ENCODE measurements around the gene SERINC4.

SERINC4 gene

DNA sequence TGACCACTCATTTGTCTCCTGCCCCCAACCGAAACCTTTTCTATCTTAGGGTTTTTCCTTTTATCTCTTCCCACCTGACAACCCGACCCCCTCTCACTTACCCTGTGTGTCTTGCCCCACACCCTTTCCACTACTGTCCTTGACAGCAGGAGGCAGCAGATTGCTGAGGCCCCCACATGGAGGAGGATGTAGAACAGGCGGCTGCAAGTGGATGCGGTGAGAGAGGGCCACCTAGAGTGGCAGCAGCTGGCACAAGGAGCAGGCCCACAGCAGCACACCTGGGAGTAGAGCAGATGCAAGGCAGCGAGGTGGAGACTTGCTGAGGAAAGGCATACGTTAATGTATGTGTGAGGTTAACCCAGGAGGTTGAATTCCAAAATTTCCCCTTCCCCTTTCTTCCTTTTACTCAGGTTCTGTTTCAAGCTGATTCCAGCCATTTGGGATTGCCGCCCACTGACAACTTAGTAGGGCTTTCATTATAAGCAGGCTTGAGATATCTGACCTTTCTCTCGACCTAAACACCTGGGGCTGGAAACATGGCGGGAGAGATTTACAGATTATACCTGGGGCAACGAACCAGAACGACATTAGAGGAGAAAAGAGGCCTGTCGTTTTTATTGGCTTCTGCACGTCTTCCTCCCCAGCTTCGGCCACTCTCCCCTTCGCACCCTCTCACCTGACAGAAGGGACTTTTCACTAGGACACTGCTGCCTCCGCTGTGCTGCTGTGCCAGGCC is 643 bp downstream of the SERINC4 start:
- in situ Hi-C loops (cut with MboI; ENCODE audit: low sequenced_read_pairs), result no loop called here

DNA sequence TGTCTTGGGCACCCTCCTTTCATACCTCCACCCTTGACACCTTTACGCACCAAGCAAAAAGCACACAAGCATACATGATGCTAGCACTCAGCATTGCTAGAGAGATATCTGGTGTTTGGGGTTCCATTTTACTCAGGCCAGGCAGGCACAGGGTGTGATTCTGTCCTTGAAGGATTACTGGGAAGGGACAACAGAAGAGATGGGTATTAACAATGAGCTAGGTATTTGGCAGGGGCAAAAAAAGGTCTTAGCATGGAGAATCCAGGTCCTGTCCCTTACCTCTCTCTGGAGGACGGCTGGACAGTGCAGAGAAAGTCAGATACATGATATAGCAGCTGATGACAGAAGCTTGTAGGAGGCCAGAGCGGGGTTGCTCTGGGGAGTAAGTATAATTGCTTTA is 3.5 kb downstream of the SERINC4 start:
- in situ Hi-C loops (cut with MboI; ENCODE audit: low sequenced_read_pairs), result no loop called here

DNA sequence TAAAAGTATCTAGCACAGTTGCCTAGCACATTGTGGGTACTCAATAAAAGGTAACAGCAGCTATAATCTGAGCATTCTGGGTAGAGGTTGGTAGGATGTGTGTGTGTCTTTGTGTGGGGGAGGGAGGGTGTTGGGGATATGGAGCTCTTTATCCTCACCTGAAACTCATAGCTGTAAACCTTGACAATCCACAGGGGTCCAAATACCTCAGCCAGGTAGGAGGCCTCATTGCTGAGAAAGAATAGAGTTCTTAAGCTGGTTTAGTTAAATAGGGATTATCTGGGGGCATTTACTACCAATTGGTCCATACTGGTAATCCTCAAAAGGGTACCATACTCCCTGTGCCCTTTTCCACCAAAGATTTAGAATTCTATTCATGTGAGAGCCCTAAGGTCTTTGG is 4.0 kb downstream of the SERINC4 start:
- in situ Hi-C loops (cut with MboI; ENCODE audit: low sequenced_read_pairs), result no loop called here

DNA sequence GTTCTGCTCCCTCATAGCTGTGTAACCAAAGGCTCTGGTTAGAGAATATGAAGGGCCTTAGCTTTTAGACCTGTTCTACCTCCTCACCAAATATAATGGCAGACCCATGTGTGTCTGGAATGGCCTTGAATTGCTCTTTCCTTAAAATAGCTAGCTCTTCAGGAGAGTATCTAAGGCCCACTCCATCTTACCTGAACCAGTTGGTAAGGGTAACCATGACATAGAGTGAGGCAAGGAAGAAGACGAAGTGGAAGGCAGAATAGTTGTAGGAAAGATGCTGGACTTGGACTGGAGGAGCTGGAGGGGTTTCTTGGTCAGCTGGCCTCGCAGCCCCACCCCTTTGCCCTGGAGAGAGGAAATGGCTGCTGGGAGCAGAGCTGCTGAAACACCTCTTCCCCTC is 4.8 kb downstream of the SERINC4 start:
- in situ Hi-C loops (cut with MboI; ENCODE audit: low sequenced_read_pairs), result no loop called here

DNA sequence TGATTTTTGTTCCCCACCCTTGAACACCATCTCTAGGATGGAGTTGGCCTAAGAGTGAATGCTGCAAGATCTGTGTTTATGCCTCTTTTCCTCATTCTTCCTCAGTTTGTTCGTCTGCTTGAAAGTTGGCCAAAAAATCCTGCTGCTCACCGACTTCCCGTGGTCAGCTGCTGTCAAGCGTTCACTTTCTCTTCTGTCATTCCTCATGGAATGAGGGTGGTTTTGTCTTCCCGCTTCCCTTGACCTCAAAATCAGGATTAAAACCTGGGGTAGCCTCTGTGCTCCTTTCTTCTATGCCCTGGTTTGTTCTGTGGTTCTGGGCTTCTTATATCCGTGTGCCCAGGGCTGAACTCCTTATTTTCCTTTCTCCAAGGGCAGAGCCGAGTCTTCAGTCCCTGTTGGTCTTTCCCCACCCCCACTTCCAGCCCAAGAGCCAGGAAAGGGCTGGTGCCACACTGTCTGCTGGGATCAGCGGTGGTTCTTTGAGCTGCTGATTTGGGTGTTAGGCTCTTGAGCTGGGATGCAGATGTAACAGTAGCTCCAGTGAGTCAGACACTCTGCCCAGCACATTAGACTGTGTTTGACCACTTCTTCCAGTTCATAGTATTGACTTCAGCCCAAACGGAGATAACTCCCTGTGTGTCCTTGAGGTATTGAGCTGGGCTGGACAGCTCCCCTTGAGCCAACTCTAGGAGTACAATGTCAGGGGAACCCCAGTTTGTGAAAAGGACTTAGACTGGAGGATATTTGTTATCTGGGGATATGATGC is 5.6 kb downstream of the SERINC4 start:
- in situ Hi-C loops (cut with MboI; ENCODE audit: low sequenced_read_pairs), result no loop called here

DNA sequence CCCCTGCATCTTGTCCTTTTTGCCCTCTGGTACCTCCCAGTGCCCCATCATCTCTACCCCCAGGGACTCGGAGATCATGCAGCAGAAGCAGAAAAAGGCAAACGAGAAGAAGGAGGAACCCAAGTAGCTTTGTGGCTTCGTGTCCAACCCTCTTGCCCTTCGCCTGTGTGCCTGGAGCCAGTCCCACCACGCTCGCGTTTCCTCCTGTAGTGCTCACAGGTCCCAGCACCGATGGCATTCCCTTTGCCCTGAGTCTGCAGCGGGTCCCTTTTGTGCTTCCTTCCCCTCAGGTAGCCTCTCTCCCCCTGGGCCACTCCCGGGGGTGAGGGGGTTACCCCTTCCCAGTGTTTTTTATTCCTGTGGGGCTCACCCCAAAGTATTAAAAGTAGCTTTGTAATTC is 6.4 kb downstream of the SERINC4 start:
- in situ Hi-C loops (cut with MboI; ENCODE audit: low sequenced_read_pairs), result no loop called here

DNA sequence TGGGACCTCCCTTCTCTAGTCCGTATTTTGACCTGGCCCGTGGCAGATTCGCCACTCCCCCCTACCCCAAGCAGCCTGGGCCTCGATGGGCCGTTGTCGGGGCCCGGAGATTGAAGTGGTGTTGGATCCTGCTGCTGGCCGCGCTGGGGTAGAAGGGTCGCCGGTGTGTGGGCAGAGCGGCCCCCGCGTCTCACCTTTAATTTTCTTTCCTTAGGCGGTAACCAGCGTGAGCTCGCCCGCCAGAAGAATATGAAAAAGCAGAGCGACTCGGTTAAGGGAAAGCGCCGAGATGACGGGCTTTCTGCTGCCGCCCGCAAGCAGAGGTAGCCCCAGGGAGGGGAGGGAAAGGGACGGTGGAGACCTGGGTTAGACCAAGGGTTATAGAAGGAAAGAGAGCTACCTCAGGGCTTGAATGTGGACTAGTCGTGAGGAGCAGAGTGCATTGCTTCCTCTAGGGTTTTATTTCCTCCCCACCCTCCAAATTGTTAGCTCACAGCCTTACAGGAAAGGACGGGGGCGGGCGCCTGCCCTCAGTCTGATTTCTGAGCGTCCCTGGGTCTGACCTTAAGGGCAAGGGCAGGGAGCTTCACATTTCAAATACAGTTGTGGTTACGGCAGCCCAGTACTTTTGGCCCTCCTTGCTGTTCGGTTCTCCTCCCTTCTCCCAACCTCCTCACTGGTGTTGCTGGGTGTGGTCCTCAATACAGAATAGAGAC is 7.1 kb downstream of the SERINC4 start:
- in situ Hi-C loops (cut with MboI; ENCODE audit: low sequenced_read_pairs), result no loop called here

DNA sequence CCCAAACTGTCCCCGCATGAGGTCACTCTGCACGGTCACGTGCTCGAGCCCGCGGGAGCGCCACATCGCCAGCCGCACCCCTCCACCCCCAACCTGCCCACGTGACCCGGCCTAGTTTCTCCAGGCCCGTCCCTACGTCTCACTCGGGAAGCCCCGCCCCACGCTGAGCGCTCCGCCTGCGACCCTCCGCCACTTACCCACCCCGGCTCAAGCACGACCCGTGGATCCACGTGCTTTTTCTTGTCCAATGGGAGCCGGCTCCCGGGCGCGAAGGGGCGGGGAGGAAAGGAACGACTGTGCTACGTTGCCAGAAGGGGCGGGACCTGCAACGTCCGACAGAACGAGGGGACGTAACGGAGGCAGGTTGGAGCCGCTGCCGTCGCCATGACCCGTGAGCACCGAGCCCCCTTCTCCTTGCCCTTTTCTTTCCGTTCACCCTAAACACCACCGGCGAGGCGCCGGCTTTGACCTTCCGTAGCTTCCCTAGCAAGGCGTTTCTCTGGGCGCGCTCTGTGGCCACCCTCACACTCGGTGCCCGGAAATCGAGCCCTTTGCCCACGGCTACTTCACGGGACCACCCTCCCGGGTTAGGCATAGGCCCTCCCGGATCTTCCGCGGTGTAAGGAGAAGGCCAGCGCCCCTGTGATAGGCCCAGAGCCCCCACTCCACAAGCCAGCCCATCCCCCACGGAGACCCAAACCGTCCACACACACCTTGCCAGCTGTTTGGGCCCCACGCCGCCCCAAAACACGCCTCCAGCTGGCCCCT is 7.8 kb downstream of the SERINC4 start, which contains the start of gene SERF2:
TSS of gene SERF2 (plus strand) at position 328 of the 768 bp plus-strand sequence. CDS start at position 385, 57 bp downstream.
- in situ Hi-C loops (cut with MboI; ENCODE audit: low sequenced_read_pairs), result no loop called here

DNA sequence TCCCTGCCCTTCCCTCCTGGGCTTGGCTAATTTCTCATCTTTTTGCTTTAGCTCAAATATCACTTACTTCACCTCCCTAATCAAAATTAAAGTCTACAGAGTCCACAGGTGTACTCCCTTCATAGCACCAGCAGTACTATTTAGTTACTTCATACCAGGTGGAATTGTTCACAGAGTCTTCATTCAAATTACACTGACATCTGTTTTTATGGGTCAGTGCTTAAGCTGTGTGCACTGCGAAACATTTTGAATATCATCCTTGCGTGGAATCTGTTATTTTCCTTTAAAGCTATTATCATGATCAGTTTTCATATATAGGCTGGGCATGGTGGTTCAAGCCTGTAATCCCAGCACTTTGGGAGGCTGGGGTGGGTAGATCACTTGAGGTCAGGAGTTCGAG is 10.6 kb downstream of the SERINC4 start:
- in situ Hi-C loops (cut with MboI; ENCODE audit: low sequenced_read_pairs), result no loop called here

DNA sequence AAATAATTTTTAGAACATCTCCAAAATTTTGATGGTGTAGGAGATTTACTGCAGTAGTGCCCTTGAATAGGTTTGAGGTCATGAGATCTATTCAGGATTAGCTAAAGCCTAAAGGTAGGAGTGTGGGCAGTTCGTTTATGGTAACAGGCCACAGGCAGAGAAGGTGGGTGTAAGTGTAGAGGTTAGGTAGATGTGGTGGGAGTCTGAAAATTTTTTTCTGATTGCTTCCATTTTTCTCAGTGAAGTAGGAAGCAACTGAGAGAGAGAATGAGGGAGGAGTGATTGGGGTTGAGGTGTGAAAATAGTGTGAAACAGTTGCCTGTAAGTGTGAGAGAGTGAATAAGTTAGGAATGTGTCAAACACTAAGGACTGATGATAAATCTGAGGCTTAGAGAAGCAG is 21.0 kb downstream of the SERINC4 start:
- in situ Hi-C loops (cut with MboI; ENCODE audit: low sequenced_read_pairs), result no loop called here

DNA sequence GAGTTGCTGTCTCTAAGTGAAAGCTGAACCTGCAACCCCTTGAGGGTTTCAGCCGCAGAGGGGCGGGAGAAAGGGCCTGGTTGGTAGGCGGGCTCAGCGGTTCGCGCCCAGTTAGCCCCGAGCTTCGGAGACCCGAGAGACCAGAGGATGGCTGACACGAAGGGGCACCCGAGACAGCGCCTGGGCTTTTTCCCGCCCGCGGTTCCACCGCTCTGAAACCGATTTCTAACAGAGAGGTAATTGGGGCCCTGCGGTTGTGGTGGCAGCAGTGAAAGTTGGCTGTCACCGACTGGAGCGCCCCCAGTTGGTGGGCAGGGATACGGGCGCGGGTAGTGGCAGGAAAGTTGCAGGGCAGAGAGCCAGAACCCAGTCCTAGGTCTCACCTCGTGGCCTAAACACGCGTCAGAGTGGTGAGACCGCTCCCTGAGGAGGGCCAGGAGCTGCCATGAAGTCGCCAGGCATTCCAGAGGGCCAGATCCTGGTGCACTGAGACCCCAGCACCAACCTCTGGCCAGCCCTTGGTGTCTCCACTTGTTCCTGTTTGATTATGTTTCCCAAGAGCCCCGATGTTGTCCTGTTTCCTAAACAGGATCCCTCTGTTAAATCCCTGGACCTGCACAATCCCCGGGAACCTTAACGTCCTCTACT is 22.6 kb downstream of the SERINC4 start:
- in situ Hi-C loops (cut with MboI; ENCODE audit: low sequenced_read_pairs), result no loop called here

DNA sequence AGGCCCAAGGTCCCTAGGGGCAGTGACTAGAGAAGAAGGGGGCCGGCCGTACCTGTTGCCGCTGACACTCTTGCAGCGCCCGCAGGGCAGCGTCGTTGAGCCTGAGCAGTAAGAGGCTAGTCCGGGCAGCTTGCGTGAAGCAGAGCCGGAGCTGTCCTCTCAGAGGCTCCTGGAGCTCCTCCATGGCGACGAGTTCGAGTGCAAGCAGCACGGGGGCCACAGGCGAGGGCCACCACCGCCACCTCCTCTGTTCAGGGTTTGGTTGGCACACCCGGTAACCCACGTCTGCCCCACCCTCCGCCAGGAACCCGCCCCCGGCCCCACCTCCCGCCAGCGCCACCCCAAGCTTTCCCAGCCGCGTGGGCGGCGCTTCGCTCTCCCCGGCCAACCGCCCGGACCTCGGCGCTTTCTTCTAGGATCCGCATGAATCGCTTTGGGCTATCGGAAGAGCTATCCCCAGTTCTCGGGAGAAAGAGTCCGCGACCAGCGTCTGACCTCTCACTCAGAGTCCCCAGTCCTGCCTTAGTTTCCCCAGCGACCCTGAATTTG is 23.2 kb downstream of the SERINC4 start, which contains the start of gene ELL3:
TSS of gene ELL3 (minus strand) at position 249 of the 549 bp plus-strand sequence. CDS start at position 184, 65 bp downstream.
- in situ Hi-C loops (cut with MboI; ENCODE audit: low sequenced_read_pairs), result no loop called here

DNA sequence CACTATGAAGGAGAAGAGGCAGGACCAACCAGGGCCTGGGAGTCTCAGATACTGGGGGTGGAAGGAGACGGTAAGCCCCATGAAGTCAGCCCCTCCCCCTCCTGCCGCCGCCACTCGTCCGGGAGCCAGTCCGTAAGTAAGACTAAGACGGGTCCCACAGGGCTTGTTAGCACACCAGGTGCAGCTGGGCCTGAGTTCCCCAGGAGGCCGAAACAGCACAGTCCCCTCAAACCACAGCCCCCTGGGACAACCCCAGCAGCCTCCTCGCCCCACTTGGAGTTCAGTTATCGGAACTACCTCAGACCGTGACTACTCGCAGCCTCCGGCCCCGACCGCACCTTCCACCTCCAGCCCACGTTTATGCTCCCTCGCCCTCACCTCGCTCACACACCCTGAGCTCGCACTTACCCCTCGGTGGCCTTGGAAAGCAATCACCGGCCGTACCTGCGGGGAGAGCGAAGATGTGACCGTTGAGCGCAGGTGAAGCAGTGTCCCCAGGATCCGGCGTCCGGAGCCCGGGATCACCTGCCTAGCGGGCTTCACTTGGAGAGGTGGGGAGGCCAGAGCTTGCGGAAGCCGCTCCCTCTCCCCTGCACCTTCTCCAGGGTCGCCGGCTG is 23.8 kb downstream of the SERINC4 start:
- in situ Hi-C loops (cut with MboI; ENCODE audit: low sequenced_read_pairs), result no loop called here

DNA sequence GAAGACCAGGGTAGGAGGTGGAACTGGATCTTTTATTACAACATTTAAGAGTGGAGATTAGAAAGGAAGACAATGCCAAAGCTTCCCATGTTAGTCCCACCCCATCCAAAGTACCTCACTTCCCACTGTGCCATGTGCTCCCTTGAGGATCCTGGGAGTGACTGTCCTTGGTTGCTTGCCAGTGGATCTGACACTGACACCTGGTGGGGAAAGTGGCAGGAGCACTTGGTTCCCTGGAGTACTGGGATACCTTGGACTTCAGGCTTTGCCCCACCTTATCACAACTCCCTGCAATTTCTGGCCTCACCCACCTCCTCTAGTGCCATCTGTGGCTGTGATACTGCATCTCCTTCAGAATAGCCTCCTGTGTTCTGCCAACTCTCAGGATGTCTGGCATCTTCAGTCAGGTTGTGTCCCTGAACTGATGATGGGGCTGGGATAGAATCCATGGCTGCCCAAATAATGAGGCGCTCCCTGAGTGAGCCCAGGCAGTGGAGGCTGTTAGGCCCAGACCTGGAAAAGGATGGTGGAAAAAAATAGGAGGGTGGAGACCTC is 24.5 kb downstream of the SERINC4 start:
- in situ Hi-C loops (cut with MboI; ENCODE audit: low sequenced_read_pairs), result no loop called here

DNA sequence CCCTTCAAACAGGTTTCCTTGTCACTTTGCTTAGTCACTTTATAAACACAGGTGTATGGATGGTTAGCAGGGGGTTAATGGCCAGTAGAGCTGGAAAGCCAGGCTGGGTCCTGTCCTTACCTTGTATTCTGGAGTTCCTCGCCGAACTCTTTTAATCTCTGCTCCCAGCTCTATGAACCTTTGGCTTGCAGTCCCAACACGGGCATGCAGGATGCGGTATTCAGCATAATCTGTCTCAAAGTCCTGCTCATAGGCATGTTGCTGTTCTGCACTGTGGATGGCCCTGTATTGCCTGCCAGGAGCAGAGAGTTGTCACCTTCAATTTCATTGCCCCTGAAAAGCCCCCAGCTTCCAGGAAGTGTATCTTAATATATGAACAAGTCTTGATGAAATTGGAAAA is 26.0 kb downstream of the SERINC4 start:
- in situ Hi-C loops (cut with MboI; ENCODE audit: low sequenced_read_pairs), result no loop called here

DNA sequence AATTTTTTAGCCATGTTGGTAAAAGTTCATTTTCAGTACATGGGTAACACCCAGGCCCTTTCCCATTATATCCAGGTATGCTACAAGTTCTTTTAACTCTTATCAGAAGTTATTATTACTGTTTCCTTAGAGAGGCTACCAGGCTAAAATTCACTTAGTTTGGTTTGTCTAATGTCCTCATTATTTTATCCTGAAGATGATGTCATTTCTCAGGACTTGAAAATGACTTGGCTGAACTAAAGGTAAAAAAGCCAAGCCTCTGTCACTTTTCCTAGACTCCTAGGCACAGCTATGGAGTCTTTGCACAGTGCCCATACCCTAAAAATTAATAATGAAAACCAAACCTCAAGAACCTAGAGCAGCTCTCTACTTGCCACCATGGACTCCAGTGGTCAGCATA is 27.4 kb downstream of the SERINC4 start:
- in situ Hi-C loops (cut with MboI; ENCODE audit: low sequenced_read_pairs), result no loop called here

DNA sequence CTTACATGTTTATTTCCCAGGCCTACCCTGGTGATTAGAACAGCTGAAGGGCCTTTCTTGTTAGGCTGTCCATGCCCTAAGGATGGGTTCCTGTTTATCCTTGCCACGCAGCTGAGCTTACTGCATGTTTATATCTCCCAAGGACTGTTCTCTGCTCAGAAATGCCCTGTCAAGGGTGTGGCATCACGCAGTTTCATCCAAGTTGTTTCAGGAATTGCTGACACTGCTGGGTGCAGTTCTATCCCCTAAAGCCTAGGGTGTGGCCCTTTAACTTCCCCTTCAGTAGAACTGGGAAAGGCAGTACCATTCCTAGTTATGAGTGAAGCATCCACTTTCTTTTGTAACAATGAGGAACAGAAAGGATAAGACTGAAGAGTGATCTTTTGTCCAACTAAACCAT is 28.2 kb downstream of the SERINC4 start:
- in situ Hi-C loops (cut with MboI; ENCODE audit: low sequenced_read_pairs), result no loop called here

DNA sequence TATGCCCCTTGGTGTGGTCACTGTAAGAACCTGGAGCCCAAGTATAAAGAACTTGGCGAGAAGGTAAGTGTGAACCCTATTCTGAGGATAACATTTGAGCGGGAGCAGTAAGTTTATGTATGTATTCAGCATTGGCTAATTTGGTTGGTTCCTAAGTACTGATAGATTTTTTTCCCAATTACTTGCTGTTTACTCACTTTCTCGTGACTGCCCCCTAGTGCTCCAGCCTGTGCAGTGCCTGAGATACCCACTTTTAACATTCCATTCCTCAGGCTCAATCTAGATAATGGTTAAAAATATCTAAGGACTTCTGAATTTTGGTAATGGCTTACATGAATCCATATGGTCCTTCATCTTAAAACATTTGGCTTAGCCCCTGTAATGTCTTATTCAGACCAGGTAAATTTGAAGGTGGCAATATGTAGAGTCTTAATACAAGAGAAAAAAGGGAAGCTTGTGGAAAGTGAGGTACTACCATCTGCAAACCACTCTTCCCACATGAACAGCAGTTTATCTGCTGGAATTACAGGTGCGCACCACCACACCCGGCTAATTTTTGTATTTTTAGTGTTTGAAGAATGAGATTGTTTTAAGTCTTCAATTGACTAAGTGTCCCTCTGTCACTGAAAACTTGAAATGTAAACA is 30.3 kb downstream of the SERINC4 start:
- in situ Hi-C loops (cut with MboI; ENCODE audit: low sequenced_read_pairs), result no loop called here
